ENCODE results near the gene GHR.
"Not testable (repeated sequence)": the region's sequence is repeated elsewhere in the genome, so short reads cannot be mapped to it uniquely, and the experiment has no call there.

The GHR gene

GRCh38 chr5:42654645-42655044 lies 231.4 kb downstream of the GHR start:
- no peak for DNase-seq

GRCh38 chr5:42655982-42656650 lies 232.9 kb downstream of the GHR start:
- no peak for DNase-seq

GRCh38 chr5:42656651-42657015 lies 233.4 kb downstream of the GHR start:
- DNase-seq = no peak

- DNase-seq = not testable (repeated sequence)
Observed at GRCh38 chr5:42659869-42660268, 236.6 kb downstream of the GHR start.

- DNase-seq = no peak
Observed at GRCh38 chr5:42665857-42666256, 242.6 kb downstream of the GHR start.

- DNase-seq = no peak
Observed at GRCh38 chr5:42666869-42667268, 243.6 kb downstream of the GHR start.

GRCh38 chr5:42668254-42668653 lies 245.0 kb downstream of the GHR start:
- no peak for DNase-seq

GRCh38 chr5:42672925-42673324 lies 249.7 kb downstream of the GHR start:
- no peak for DNase-seq

- no peak for DNase-seq
Observed at GRCh38 chr5:42675602-42676001, 252.4 kb downstream of the GHR start.

GRCh38 chr5:42676362-42676761 lies 253.1 kb downstream of the GHR start:
- no peak for DNase-seq

- DNase-seq = no peak
Observed at GRCh38 chr5:42677156-42677842, 254.1 kb downstream of the GHR start.

- no peak for DNase-seq
Observed at GRCh38 chr5:42680046-42680445, 256.8 kb downstream of the GHR start.

- not testable (repeated sequence) for DNase-seq
Observed at GRCh38 chr5:42685078-42685477, 261.8 kb downstream of the GHR start.

- no peak for DNase-seq
Observed at GRCh38 chr5:42689391-42689790, 266.2 kb downstream of the GHR start.

GRCh38 chr5:42691413-42691937 lies 268.2 kb downstream of the GHR start:
- peak in 1 of 5 experiments; percentile 50 for DNase-seq

GRCh38 chr5:42701351-42702059 lies 278.3 kb downstream of the GHR start:
- no peak for DNase-seq

- DNase-seq = no peak
Observed at GRCh38 chr5:42703238-42703637, 280.0 kb downstream of the GHR start.

- DNase-seq = no peak
Observed at GRCh38 chr5:42715785-42716184, 292.5 kb downstream of the GHR start.

- peak in 2 of 5 experiments; percentile 2 to 94 for DNase-seq
Observed at GRCh38 chr5:42718591-42718990, 295.4 kb downstream of the GHR start.

- DNase-seq = peak in 1 of 5 experiments; percentile 56
Observed at GRCh38 chr5:42719034-42719433, 295.8 kb downstream of the GHR start.

GRCh38 chr5:42720251-42720650 lies 297.0 kb downstream of the GHR start:
- peak in 2 of 5 experiments; percentile 1 to 93 for DNase-seq

- DNase-seq = peak in 1 of 5 experiments; percentile 12
Observed at GRCh38 chr5:42721484-42721883, 298.2 kb downstream of the GHR start.

GRCh38 chr5:42734531-42735058 lies 311.4 kb downstream of the GHR start:
- DNase-seq = not testable (repeated sequence)

Data from T-helper 2 cell (primary cell).